ENCODE measurements around the gene SUSD4.

GRCh38 chr1:223226271-223226670 lies 137.7 kb downstream of the SUSD4 start:
- TF ChIP-seq POLR2AphosphoS2 (conservative IDR thresholded peaks at IDR 0.05; ENCODE audit: low read length) (no peak), HES2 (IDR thresholded peaks at IDR 0.05) (no peak), CTCF (IDR thresholded peaks at IDR 0.05) (no peak)

All from A549 (cell line).